HG02588 (cell line): Measurements from ENCODE around the gene MYO10.

Source experiments
- ATAC-seq: cut with Tn5 transposase; IDR thresholded peaks from one replicate; pipeline ENCODE4 v1.9.1; 2021; ENCODE audit warnings: mild to moderate bottlenecking, moderate library complexity; ENCODE audit not compliant: unreplicated experiment

The MYO10 gene

GRCh38 chr5:16826379-16827125 lies 109.5 kb downstream of the MYO10 start:
- ATAC-seq: no peak

GRCh38 chr5:16819522-16820167 lies 116.4 kb downstream of the MYO10 start:
- no peak for ATAC-seq

GRCh38 chr5:16815432-16815831 lies 120.7 kb downstream of the MYO10 start:
- no peak for ATAC-seq

GRCh38 chr5:16812911-16813310 lies 123.2 kb downstream of the MYO10 start:
- no peak for ATAC-seq

GRCh38 chr5:16812448-16812847 lies 123.6 kb downstream of the MYO10 start:
- ATAC-seq: no peak

- ATAC-seq: no peak
Measured at GRCh38 chr5:16810208-16810854, 125.8 kb downstream of the MYO10 start.

- ATAC-seq: no peak
Measured at GRCh38 chr5:16809395-16810207, 126.5 kb downstream of the MYO10 start.

GRCh38 chr5:16809010-16809394 lies 127.1 kb downstream of the MYO10 start:
- ATAC-seq: no peak

GRCh38 chr5:16808021-16808420 lies 128.1 kb downstream of the MYO10 start:
- ATAC-seq: no peak

GRCh38 chr5:16807547-16807864 lies 128.6 kb downstream of the MYO10 start:
- no peak for ATAC-seq

- ATAC-seq: no peak
Measured at GRCh38 chr5:16806711-16807546, 129.2 kb downstream of the MYO10 start.

GRCh38 chr5:16805486-16805885 lies 130.6 kb downstream of the MYO10 start:
- no peak for ATAC-seq

- ATAC-seq: no peak
Measured at GRCh38 chr5:16803831-16804230, 132.3 kb downstream of the MYO10 start.

GRCh38 chr5:16800477-16800876 lies 135.6 kb downstream of the MYO10 start:
- ATAC-seq: no peak

- no peak for ATAC-seq
Measured at GRCh38 chr5:16799796-16800195, 136.3 kb downstream of the MYO10 start.

GRCh38 chr5:16797951-16798350 lies 138.1 kb downstream of the MYO10 start:
- ATAC-seq: no peak

- ATAC-seq: no peak
Measured at GRCh38 chr5:16794269-16794913, 141.7 kb downstream of the MYO10 start.

- ATAC-seq: no peak
Measured at GRCh38 chr5:16792598-16793275, 143.4 kb downstream of the MYO10 start.

GRCh38 chr5:16791904-16792597 lies 144.0 kb downstream of the MYO10 start:
- ATAC-seq: no peak
